Mesenchymal stem cell (in vitro differentiated cells and primary cell): ENCODE measurements around the gene RPL36A.

Experiments
- DNase-seq: peaks from one replicate; pipeline ENCODE4 v3.0.0-alpha.2; 2013
- H2AFZ ChIP-seq: one replicate; pipeline ENCODE4 v1.6.1; 2013; ENCODE audit warnings: low read depth, mild to moderate bottlenecking, control low read depth, inconsistent platforms, low read length, moderate library complexity
- H2AK5ac ChIP-seq: 2 replicates; pipeline ENCODE4 v1.6.1; 2013; ENCODE audit warnings: low read length, moderate library complexity, mild to moderate bottlenecking, inconsistent platforms; ENCODE audit not compliant: severe bottlenecking
- H2BK120ac ChIP-seq: one replicate; pipeline ENCODE4 v1.6.1; 2013; ENCODE audit warnings: low read depth, mild to moderate bottlenecking, inconsistent platforms, low read length, moderate library complexity
- H2BK12ac ChIP-seq, 2 experiments: one replicate each; pipeline ENCODE4 v1.6.1; 2013; ENCODE audit warnings: inconsistent platforms in 2 of 2, low read length in 2 of 2, mild to moderate bottlenecking in 2 of 2, moderate library complexity in 2 of 2, control low read depth in 1 of 2
- H2BK15ac ChIP-seq: one replicate; pipeline ENCODE4 v1.6.1; 2013; ENCODE audit warnings: mild to moderate bottlenecking, low read depth, inconsistent platforms; ENCODE audit not compliant: poor library complexity, severe bottlenecking
- H2BK5ac ChIP-seq: 2 replicates; pipeline ENCODE4 v1.6.1; 2013; ENCODE audit warnings: low read depth, mild to moderate bottlenecking, low read length, control low read depth, inconsistent platforms; ENCODE audit not compliant: poor library complexity, severe bottlenecking
- H3K14ac ChIP-seq, 2 experiments: one replicate each; pipeline ENCODE4 v1.6.1; 2013; ENCODE audit warnings: inconsistent platforms in 2 of 2, low read length in 2 of 2, control low read depth in 1 of 2, mild to moderate bottlenecking in 1 of 2, moderate library complexity in 1 of 2
- H3K18ac ChIP-seq, 2 experiments: one replicate each; pipeline ENCODE4 v1.6.1; 2013; ENCODE audit warnings: inconsistent platforms in 2 of 2, low read length in 2 of 2, control low read depth in 1 of 2, low read depth in 1 of 2, mild to moderate bottlenecking in 1 of 2
- H3K23ac ChIP-seq, 2 experiments: one replicate each; pipeline ENCODE4 v1.6.1; 2013; ENCODE audit warnings: inconsistent platforms in 2 of 2, low read length in 2 of 2, mild to moderate bottlenecking in 2 of 2, moderate library complexity in 2 of 2, control low read depth in 1 of 2
- H3K27ac ChIP-seq: 2 replicates; pipeline ENCODE4 v1.5.1; 2013; ENCODE audit warnings: mild to moderate bottlenecking, moderate library complexity, low read length, control low read depth, inconsistent platforms; ENCODE audit not compliant: poor library complexity, severe bottlenecking
- H3K27me3 ChIP-seq, 2 experiments: 2 replicates each; pipeline versions ENCODE4 v1.6.1 to v1.7.0; 2013; ENCODE audit warnings: low read length in 2 of 2, mild to moderate bottlenecking in 2 of 2, moderate library complexity in 2 of 2, control low read depth in 1 of 2, inconsistent platforms in 1 of 2; ENCODE audit not compliant: control insufficient read depth in 1 of 2, insufficient read depth in 1 of 2
- H3K36me3 ChIP-seq, 2 experiments: 2 replicates each; pipeline versions ENCODE4 v1.6.1 to v1.7.0; 2013; ENCODE audit warnings: low read length in 2 of 2, control low read depth in 1 of 2, inconsistent platforms in 1 of 2, low read depth in 1 of 2, mild to moderate bottlenecking in 1 of 2; ENCODE audit not compliant: insufficient read depth in 2 of 2, control insufficient read depth in 1 of 2
- H3K4ac ChIP-seq, 2 experiments: one replicate each; pipeline ENCODE4 v1.6.1; 2013; ENCODE audit warnings: inconsistent platforms in 2 of 2, low read length in 2 of 2, mild to moderate bottlenecking in 2 of 2, moderate library complexity in 2 of 2, control low read depth in 1 of 2, low read depth in 1 of 2
- H3K4me1 ChIP-seq: 2 replicates; pipeline ENCODE4 v1.6.1; 2013; ENCODE audit warnings: low read depth, low read length, control low read depth; ENCODE audit not compliant: control insufficient read depth, insufficient read depth
- H3K4me2 ChIP-seq: 2 replicates; pipeline ENCODE4 v1.6.1; 2013; ENCODE audit warnings: low read length, mild to moderate bottlenecking, inconsistent platforms; ENCODE audit not compliant: poor library complexity, severe bottlenecking
- H3K4me3 ChIP-seq, 2 experiments: 2 replicates each; pipeline versions ENCODE4 v1.5.1 to v1.7.0; 2013; ENCODE audit warnings: low read length in 2 of 2, mild to moderate bottlenecking in 2 of 2, control low read depth in 1 of 2, low read depth in 1 of 2; ENCODE audit not compliant: insufficient read depth in 1 of 2
- H3K79me1 ChIP-seq: replicated peaks from 2 replicates; pipeline ENCODE4 v1.6.1; 2013; ENCODE audit warnings: mild to moderate bottlenecking, control low read depth, low read length, inconsistent platforms; ENCODE audit not compliant: poor library complexity, severe bottlenecking
- H3K9ac ChIP-seq: 2 replicates; pipeline ENCODE4 v1.7.0; 2013; ENCODE audit warnings: mild to moderate bottlenecking, low read length, moderate library complexity
- H3K9me3 ChIP-seq: 2 replicates; pipeline ENCODE4 v1.7.0; 2013; ENCODE audit warnings: mild to moderate bottlenecking, low read length; ENCODE audit not compliant: control insufficient read depth
- H4K8ac ChIP-seq: one replicate; pipeline ENCODE4 v1.6.1; 2013; ENCODE audit warnings: inconsistent platforms, mild to moderate bottlenecking, low read length, moderate library complexity
- H4K91ac ChIP-seq: one replicate; pipeline ENCODE4 v1.6.1; 2013; ENCODE audit warnings: mild to moderate bottlenecking, low read length, inconsistent platforms
- WGBS: methylation state at CpG from one replicate; pipeline ENCODE4 v1.1.7; 2013; ENCODE audit warnings: mixed read lengths; 5-methylcytosine and 5-hydroxymethylcytosine counted together

The RPL36A gene

DNA sequence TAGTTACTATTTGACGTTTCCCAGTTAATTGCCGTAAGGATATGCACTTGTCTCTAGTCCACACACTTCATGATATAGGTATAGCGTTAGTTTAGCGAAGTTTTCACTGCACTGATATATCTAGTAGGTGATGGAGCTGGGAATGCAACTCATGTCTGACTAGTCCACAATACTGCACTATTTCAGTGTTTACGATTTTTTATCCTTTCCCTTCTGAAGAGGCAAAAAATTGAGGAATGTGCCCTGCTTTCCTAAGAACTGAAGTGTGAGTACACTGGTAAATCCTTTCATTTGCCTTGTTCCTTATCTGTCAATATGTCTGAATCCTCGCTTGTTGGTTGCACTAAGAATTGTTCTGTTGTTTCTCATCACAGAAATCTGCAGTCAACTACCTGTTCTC is 1.0 kb downstream of the RPL36A start:
- Histone ChIP-seq H3K36me3 (peaks cover 0 to 26% of the 10 kb centered on the region in 2 experiments), H3K4ac (no peak overlapping the region), H3K18ac (no peak overlapping the region), H3K14ac (no peak overlapping the region), H3K27ac (no peak overlapping the region), H3K9ac (peak overlapping the region; percentile 93), H2AFZ (no peak overlapping the region), H4K8ac (no peak overlapping the region), H3K4me2 (peak overlapping the region; percentile 58), H2BK5ac (no peak overlapping the region), H3K4me1 (no peaks in the 10 kb centered on the region), H2AK5ac (no peak overlapping the region), H3K4me3 (peak overlapping the region in 1 of 2 experiments; percentile 85), H3K27me3 (peaks cover 0 to 5% of the 10 kb centered on the region in 2 experiments), H2BK120ac (no peak overlapping the region), H3K23ac (no peak overlapping the region), H2BK15ac (no peak overlapping the region), H3K9me3 (no peaks in the 10 kb centered on the region), H3K79me1 (no peaks in the 10 kb centered on the region), H2BK12ac (no peak overlapping the region), H4K91ac (no peak overlapping the region)
- 69% methylated on average over 1 of the region's 6 CpGs for WGBS
- no peak for DNase-seq

DNA sequence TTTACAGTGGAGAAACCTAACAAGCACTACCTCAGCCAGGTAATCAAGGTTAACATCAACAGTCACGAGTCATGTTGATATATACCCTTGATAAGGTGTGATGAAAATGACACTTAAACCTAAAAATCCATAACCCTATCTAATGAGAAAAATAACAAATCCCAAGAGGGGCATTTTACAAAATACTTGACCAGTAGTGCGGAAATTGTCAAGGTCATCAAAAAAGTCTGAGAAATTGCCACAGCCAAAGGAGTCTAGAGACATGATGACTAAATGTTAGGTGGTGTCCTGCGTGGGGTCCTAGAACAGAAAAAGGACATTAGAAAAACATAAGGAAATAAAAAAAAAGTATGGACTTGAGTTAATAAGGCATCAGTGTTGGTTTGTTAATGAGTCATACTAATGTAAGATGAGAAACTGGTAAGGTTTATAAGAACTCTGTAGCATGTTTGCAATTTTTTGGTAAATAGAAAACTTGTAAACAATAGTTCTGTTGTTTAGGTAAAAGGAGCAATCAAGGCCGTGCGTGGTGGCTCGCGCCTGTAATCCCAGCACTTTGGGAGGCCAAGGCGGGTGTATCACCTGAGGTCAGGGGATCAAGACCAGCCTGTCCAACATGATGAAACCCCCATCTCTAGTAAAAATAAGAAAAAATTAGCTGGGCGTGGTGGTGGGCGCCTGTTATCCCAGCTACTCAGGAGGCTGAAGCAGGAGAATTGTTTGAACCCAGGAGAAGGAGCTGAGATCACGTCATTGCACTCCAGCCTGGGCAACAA is 2.9 kb downstream of the RPL36A start:
- Histone ChIP-seq H2BK5ac (no peak overlapping the region), H2BK12ac (no peak overlapping the region), H3K9me3 (no peaks in the 10 kb centered on the region), H3K4ac (no peak overlapping the region), H3K14ac (no peak overlapping the region), H3K79me1 (no peaks in the 10 kb centered on the region), H4K8ac (no peak overlapping the region), H3K9ac (no peak overlapping the region), H3K23ac (no peak overlapping the region), H2BK120ac (no peak overlapping the region), H3K4me3 (no peak overlapping the region), H2BK15ac (no peak overlapping the region), H3K36me3 (peaks cover 0 to 37% of the 10 kb centered on the region in 2 experiments), H2AFZ (no peak overlapping the region), H3K27me3 (peaks cover 0 to under 1% of the 10 kb centered on the region in 2 experiments), H3K27ac (no peak overlapping the region), H4K91ac (no peak overlapping the region), H3K4me2 (no peak overlapping the region), H3K18ac (no peak overlapping the region), H3K4me1 (no peaks in the 10 kb centered on the region), H2AK5ac (no peak overlapping the region)
- DNase-seq: no peak
- 95% methylated on average over 2 of the region's 11 CpGs for WGBS

DNA sequence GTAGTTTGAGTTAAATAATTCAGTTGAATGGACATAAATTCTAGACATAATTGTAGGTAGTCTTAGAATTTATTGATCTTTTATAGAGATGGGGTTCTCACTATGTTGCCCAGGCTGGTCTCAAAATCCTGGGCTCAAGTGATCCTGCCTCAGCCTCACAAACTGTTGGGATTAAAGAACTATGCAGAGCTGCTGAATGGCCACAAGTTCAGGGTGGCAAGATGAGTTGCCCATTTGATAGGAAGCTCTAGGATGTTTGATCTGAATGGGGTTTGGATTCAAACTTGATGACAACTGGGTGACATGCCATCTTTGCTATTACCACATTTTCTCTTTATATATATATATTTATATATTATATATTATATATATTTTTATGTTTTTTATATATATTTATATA is 3.6 kb downstream of the RPL36A start:
- H3K4ac ChIP-seq: no peak overlapping the region
- no peak overlapping the region for H2AK5ac ChIP-seq
- H3K4me2 ChIP-seq: no peak overlapping the region
- H3K14ac ChIP-seq: no peak overlapping the region
- H2BK5ac ChIP-seq: no peak overlapping the region
- no peaks in the 10 kb centered on the region for H3K79me1 ChIP-seq
- DNase-seq: no peak
- H2BK12ac ChIP-seq: no peak overlapping the region
- H3K36me3 ChIP-seq: peaks cover 0 to 37% of the 10 kb centered on the region in 2 experiments
- no peak overlapping the region for H2BK120ac ChIP-seq
- H4K8ac ChIP-seq: no peak overlapping the region
- H3K27me3 ChIP-seq: no peaks in the 10 kb centered on the region
- H3K4me1 ChIP-seq: no peaks in the 10 kb centered on the region
- no peak overlapping the region for H2AFZ ChIP-seq
- H2BK15ac ChIP-seq: no peak overlapping the region
- no peak overlapping the region for H3K27ac ChIP-seq
- H4K91ac ChIP-seq: no peak overlapping the region
- no peak overlapping the region for H3K4me3 ChIP-seq
- no peak overlapping the region for H3K18ac ChIP-seq
- no peak overlapping the region for H3K23ac ChIP-seq
- no peaks in the 10 kb centered on the region for H3K9me3 ChIP-seq
- H3K9ac ChIP-seq: no peak overlapping the region

DNA sequence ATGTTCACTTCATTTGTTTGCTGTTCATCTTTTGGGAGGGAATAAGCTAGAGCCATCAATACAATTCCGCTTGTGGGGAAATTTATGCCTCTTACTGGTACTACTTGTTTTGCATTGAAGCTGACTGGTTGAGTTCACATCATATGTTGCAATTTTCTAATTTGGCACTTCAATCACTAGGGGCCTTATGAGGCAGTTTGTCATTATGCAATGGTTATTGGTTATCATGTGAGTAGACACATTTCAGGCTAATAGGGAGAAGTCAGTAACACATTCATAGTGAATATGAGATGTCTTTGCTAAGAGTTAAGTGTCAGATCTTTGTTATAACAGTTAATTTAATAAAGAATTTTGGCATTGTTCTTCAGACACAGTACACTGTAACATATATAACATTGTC is 5.0 kb downstream of the RPL36A start:
- Histone ChIP-seq H2BK120ac (no peak overlapping the region), H2BK12ac (no peak overlapping the region), H3K36me3 (peaks cover 0 to 45% of the 10 kb centered on the region in 2 experiments), H3K18ac (no peak overlapping the region), H2BK15ac (no peak overlapping the region), H3K4me1 (no peaks in the 10 kb centered on the region), H2AK5ac (no peak overlapping the region), H3K14ac (no peak overlapping the region), H2BK5ac (no peak overlapping the region), H3K27ac (no peak overlapping the region), H4K8ac (no peak overlapping the region), H3K79me1 (no peaks in the 10 kb centered on the region), H2AFZ (no peak overlapping the region), H4K91ac (no peak overlapping the region), H3K4me3 (no peak overlapping the region), H3K9ac (no peak overlapping the region), H3K27me3 (peaks cover 0 to 3% of the 10 kb centered on the region in 2 experiments), H3K23ac (no peak overlapping the region), H3K4ac (no peak overlapping the region), H3K9me3 (no peaks in the 10 kb centered on the region), H3K4me2 (no peak overlapping the region)
- 94% methylated on average over 1 of the region's 1 CpG for WGBS
- peak; percentile 34 for DNase-seq
